ENCODE measurements around the gene MYH6.

The MYH6 gene

GRCh38 chr14:23355871-23356435 is 52.1 kb downstream of the MYH6 start:
- no peak for DNase-seq (ENCODE audit: low read depth)

GRCh38 chr14:23354990-23355389 is 53.1 kb downstream of the MYH6 start:
- no peak for DNase-seq (ENCODE audit: low read depth)

DNA sequence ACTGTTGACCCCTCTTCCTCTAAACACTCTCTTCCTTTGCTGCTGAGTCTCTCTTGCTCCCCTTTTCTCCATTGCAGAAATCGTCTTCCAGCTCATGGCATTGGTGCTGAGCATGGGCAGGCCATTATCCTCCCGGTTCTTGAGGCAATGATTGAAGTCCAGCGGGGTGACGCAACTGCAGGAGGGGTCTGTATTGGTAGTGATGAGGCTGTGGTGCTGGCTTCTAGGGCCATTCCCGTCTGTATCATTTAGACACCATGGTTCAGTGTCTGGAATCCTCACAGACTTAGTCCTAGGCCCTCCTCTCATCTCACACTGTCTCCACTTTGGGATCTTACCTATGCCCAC is 54.7 kb downstream of the MYH6 start:
- DNase-seq (ENCODE audit: low read depth): no peak

DNA sequence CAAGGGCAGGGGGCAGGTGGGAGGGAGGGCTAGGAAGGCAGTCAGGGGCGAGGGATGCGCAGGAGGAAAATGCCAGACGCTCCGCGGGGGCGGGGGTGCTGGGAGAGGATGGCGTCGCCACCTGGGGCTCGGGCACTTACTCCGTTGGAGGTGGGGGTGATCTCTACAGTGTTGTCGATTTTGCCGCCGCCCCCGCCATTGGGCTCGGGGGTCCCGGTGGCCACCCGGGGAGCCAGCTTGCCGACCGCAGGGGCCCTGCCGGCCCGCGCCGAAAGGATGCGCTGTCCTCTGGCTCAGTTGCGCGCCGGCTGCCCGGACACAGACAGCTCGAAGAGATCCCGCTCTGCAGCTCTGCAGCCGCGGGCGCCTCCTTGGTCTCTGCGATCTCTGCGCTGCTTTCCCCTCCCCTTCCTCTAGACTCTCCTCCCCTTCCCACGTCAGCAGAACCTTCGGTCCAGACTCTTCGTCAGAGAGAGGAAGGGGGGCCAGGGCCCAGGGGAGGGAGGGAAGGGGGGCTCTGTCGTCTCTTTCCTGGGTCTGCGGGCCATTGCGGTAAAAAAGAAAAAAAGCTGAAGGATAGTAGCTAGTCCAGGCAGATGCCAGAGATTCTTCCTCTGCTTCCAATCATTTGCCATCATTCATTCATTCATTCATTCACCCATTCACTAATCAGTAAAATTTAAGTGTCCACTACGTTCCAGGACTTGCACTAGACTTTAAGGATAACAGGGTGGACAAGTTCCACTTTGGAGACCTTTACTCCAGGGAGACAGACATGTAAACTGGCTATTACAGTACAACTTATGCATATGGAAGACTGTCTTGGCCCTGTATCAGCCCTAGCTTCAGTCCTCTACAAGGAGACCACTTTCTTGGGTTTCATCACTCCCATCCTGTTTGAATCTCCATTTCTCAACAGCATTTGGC is 55.3 kb downstream of the MYH6 start, which contains the start of gene SLC22A17:
Gene SLC22A17, minus strand, starts transcription at position 382 of the 927 bp plus-strand sequence.
- DNase-seq (ENCODE audit: low read depth): peak; percentile 26

DNA sequence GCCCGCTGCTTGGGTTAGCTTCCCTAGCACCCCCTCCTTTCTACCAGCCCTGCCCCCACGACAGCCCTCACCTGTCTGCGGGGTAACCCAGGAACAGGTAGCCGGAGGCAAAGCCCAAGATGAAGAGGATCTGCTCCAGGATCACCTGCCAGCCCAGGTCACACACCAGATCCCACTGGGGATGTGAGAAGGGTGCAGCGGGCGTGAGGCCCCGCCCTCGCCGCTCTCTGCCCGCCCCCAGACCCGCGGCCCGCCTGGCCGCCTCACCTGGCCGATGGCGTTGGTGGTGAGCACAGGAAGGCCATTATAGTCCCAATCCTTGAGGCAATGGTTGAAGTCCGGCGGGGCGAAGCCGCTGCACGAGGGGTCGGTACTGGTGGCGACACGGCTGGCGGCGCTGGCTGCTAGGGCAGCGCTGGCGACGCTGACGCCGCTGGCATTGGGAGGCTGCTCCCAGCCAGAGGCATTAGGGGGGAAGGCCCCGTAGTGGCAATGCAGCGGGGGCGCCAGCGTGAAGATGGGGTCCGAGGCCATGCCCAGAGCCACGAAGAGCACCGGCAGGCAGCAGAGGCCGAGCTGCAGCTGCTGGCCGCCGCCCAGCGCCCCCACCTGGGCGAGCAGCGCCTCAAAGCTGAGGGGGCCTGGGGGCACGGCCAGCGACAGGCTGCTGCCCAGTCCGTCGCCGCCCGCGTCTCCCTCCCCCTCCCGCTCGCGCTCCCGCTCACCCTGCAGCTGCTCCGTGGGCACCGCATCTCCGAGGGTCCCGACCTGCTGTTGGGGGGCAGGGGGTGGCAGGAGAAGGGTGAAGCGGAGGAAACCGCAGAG is 56.2 kb downstream of the MYH6 start:
- DNase-seq (ENCODE audit: low read depth): no peak

GRCh38 chr14:23349156-23349845 is 58.8 kb downstream of the MYH6 start:
- DNase-seq (ENCODE audit: low read depth): no peak

- no peak for DNase-seq (ENCODE audit: low read depth)
Observed at GRCh38 chr14:23348297-23348655, 59.8 kb downstream of the MYH6 start.

DNA sequence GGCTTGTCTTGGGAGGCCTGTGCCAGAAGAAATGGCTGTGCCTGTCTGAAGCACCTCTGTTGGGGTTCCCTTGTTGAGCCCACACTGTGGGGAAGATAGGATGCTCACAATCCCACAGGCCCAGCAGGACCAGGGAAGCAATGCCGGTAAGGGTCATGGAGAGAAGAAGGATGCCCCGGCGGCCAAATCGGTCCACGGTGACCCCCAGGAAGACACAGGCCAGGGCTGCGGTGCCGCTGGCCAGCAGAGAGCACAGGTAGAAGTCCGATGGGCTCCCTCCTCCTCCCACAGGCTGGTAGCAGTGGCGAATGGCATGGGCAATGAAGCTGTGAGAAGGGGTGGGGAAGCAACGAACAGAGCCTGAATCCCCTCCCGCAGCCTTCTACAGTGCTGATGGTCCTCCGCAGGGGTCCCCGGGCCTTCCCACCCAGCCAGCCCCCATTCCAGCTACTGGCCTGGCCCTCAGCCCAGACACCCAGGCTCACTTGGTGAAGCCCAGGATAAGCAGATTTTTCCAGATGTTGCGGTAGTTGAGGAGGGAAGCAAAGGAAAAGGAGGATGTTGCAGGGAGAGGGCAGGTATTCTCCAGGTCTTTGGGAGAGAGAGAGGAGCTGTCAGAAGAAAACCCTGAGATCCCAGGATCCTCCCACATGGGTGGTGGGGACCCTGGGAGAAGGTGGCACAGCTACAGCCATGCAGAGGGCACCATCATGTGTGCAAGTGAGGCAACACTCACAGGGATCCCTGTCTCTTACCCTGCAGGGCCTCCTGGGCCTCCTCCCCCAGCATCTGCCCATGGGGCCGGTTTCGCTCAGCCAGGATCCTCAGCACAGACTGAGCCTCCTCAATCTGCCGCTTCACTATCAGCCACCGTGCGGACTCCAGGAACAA is 60.4 kb downstream of the MYH6 start:
- no peak for DNase-seq (ENCODE audit: low read depth)

- DNase-seq (ENCODE audit: low read depth): no peak
Observed at GRCh38 chr14:23346693-23347405, 61.2 kb downstream of the MYH6 start.

- no peak for DNase-seq (ENCODE audit: low read depth)
Observed at GRCh38 chr14:23345987-23346692, 61.9 kb downstream of the MYH6 start.

DNA sequence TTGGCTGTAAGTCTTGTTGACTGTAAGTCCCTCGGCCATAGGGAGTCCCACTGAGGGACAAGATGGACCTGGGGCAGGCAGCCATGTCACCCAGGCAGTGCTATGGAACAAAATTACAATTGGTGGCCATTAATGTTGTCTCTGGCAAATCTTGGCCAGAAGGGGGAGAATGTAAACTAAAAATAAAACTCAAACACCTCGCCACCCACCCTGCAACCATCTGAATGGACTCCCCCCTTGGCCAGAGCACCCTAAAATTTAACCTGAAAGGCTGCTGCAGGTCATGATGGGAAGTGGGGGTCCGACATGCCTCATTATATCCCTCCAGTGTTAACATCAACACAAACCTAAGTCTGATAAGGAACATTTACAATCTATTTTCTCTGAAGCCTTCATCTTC is 63.6 kb downstream of the MYH6 start:
- no peak for DNase-seq (ENCODE audit: low read depth)

GRCh38 chr14:23339506-23340268 is 68.4 kb downstream of the MYH6 start:
- no peak for DNase-seq (ENCODE audit: low read depth)

- DNase-seq (ENCODE audit: low read depth): no peak
Observed at GRCh38 chr14:23335623-23336022, 72.5 kb downstream of the MYH6 start.

All from activated T-helper 9 cell treated with anti-CD3 and anti-CD28 coated beads, Interleukin-2, amount 50 U/mL, for 16 hours (primary cell).